Stimulated activated CD4-positive, alpha-beta T cell treated with anti-CD3 and anti-CD28 coated beads, Interleukin-4, amount 100 ng/mL, for 4 hours (primary cell): Measurements from ENCODE around the gene LOXL3.
A peak's percentile ranks its signal among the peaks of the same experiment; 100 is the strongest.

Source experiments
- DNase-seq, 2 experiments: peaks; one replicate each; pipeline ENCODE4 v3.0.0-alpha.2; 2020

The LOXL3 gene

GRCh38 chr2:74525717-74526648, 27.8 kb downstream of the LOXL3 start, which contains the start of gene DQX1:
Gene DQX1 (minus strand): TSS chr2:74526231. CDS start chr2:74525729, 502 bp downstream.
- no peak for DNase-seq

- no peak for DNase-seq
These were observed 28.6 kb downstream of the LOXL3 start for GRCh38 chr2:74524955-74525716.

GRCh38 chr2:74524005-74524404, 29.7 kb downstream of the LOXL3 start:
- no peak for DNase-seq

GRCh38 chr2:74522516-74522915, 31.2 kb downstream of the LOXL3 start:
- no peak for DNase-seq

- DNase-seq, result no peak
These were observed 37.1 kb downstream of the LOXL3 start for GRCh38 chr2:74516650-74517049.

GRCh38 chr2:74515981-74516633, 37.6 kb downstream of the LOXL3 start:
- DNase-seq, result peak; percentile 77 to 79

- no peak for DNase-seq
These were observed 38.3 kb downstream of the LOXL3 start for GRCh38 chr2:74515271-74515980.

GRCh38 chr2:74514368-74515270, 39.1 kb downstream of the LOXL3 start, which contains the start of gene TLX2:
Gene TLX2 (plus strand): TSS chr2:74514450. CDS start chr2:74514807, 357 bp downstream.
- no peak for DNase-seq

- peak; percentile 24 to 25 for DNase-seq
These were observed 40.0 kb downstream of the LOXL3 start for GRCh38 chr2:74513605-74514367.

GRCh38 chr2:74512744-74513604, 40.8 kb downstream of the LOXL3 start:
- no peak for DNase-seq

- DNase-seq, result no peak
These were observed 42.4 kb downstream of the LOXL3 start for GRCh38 chr2:74511104-74511989.

- no peak for DNase-seq
These were observed 43.5 kb downstream of the LOXL3 start for GRCh38 chr2:74510272-74510671.

- DNase-seq, result peak in 1 of 2 experiments; percentile 13
These were observed 45.7 kb downstream of the LOXL3 start for GRCh38 chr2:74507926-74508520.

- DNase-seq, result peak; percentile 99
These were observed 46.4 kb downstream of the LOXL3 start, which contains the start of gene PCGF1 for GRCh38 chr2:74507145-74507925. Gene PCGF1 (minus strand): TSS chr2:74507695. CDS start chr2:74507668, 27 bp downstream.

- no peak for DNase-seq
These were observed 48.1 kb downstream of the LOXL3 start for GRCh38 chr2:74505448-74506246.

- DNase-seq, result no peak
These were observed 49.2 kb downstream of the LOXL3 start for GRCh38 chr2:74504591-74504990.
